ENCODE measurements around the gene DTWD1.
"Not testable (repeated sequence)": the region's sequence is repeated elsewhere in the genome, so short reads cannot be mapped to it uniquely, and the experiment has no call there.

Gene DTWD1

DNA sequence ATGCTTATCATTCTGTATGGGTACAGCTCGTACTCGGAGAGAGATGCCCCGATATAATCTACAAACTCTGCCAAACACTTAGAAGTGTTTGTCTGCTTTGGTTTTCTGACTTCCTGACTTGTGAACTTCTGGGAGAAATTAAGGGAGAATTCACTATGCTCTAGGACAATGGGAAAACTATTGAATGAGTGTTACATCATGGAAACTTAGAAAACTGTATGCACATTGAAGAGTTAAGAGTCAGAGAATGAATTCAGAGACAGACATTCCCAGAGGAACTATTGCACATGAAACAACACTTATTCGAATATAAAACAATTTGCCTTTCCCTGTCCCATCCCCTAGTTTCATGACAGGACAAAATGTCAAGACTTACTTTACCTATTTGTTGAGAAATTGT lies 57.8 kb downstream of the DTWD1 start:
- no peak overlapping the region for H3K9ac ChIP-seq (ENCODE audit: low read length in 2 of 2)
- H3K4me3 ChIP-seq (ENCODE audit: low read length in 2 of 2) = no peak overlapping the region
- H3K27me3 ChIP-seq (ENCODE audit: control insufficient read depth in 1 of 2, insufficient read depth in 2 of 2, low read length in 2 of 2) = no peaks in the 10 kb centered on the region
- H3K36me3 ChIP-seq (ENCODE audit: control insufficient read depth in 2 of 2, insufficient read depth in 2 of 2, low read length in 2 of 2) = no peaks in the 10 kb centered on the region
- H3K4me1 ChIP-seq (ENCODE audit: control insufficient read depth, insufficient read depth, low read length) = no peaks in the 10 kb centered on the region
- H3K27ac ChIP-seq (ENCODE audit: low read length) = no peak overlapping the region
- H3K9me3 ChIP-seq (ENCODE audit: control insufficient read depth in 2 of 2, low read length in 2 of 2) = no peaks in the 10 kb centered on the region

DNA sequence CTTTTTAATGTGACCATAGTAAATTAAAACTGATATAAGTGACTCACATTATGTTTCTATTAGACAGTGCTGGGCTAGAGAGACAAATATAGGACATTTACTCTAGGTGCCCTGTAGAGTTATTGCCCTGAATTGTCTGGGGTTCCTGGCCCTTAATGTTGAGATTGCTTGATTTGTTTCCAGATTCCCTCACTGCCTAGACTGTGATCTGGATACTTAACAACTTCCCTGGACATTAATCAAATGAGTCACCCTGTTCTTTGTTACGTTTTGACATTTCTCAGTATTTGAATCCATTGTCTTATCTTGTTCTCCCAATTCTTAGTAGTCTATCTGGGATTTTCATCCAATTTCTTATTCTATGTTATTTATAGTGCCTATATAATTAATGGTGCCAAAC lies 65.8 kb downstream of the DTWD1 start:
- Histone ChIP-seq H3K4me3 (ENCODE audit: low read length in 2 of 2) (no peak overlapping the region), H3K4me1 (ENCODE audit: control insufficient read depth, insufficient read depth, low read length) (no peaks in the 10 kb centered on the region), H3K27ac (ENCODE audit: low read length) (no peak overlapping the region), H3K9me3 (ENCODE audit: control insufficient read depth in 2 of 2, low read length in 2 of 2) (no peaks in the 10 kb centered on the region), H3K9ac (ENCODE audit: low read length in 2 of 2) (no peak overlapping the region), H3K36me3 (ENCODE audit: control insufficient read depth in 2 of 2, insufficient read depth in 2 of 2, low read length in 2 of 2) (no peaks in the 10 kb centered on the region), H3K27me3 (ENCODE audit: control insufficient read depth in 1 of 2, insufficient read depth in 2 of 2, low read length in 2 of 2) (no peaks in the 10 kb centered on the region)

DNA sequence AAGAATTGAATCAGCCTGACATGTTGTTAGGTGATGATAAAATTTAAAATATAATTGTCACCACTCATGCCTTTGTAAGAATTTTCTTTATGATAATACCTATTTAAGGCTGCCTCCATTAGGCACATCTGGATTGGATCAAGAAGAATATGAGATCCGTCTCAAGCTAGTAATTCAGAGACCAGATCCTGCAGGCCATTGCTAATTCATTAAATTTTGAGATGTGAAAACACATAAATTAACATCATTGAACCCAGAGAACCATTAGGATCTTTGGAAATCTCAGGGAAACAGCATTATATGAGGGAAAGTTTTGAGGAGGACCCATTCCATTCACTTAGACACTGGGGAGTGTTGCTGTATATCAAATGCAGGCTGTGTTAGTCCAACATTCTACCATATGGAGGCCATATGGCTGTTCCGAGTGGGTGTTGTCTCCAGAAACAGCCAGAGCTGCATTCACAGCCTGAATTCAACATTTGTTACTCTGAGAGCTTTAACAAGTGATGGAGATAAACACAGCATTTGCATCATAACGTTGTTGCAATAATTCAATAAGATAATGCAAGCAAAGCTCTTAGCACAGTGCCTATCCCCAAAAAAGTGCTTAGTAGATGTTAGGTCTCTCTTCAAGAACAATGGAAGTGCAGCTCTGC lies 67.4 kb downstream of the DTWD1 start:
- Histone ChIP-seq H3K9me3 (ENCODE audit: control insufficient read depth in 2 of 2, low read length in 2 of 2) (no peaks in the 10 kb centered on the region), H3K27ac (ENCODE audit: low read length) (no peak overlapping the region), H3K27me3 (ENCODE audit: control insufficient read depth in 1 of 2, insufficient read depth in 2 of 2, low read length in 2 of 2) (no peaks in the 10 kb centered on the region), H3K4me1 (ENCODE audit: control insufficient read depth, insufficient read depth, low read length) (no peaks in the 10 kb centered on the region), H3K36me3 (ENCODE audit: control insufficient read depth in 2 of 2, insufficient read depth in 2 of 2, low read length in 2 of 2) (no peaks in the 10 kb centered on the region), H3K4me3 (ENCODE audit: low read length in 2 of 2) (no peak overlapping the region), H3K9ac (ENCODE audit: low read length in 2 of 2) (no peak overlapping the region)

DNA sequence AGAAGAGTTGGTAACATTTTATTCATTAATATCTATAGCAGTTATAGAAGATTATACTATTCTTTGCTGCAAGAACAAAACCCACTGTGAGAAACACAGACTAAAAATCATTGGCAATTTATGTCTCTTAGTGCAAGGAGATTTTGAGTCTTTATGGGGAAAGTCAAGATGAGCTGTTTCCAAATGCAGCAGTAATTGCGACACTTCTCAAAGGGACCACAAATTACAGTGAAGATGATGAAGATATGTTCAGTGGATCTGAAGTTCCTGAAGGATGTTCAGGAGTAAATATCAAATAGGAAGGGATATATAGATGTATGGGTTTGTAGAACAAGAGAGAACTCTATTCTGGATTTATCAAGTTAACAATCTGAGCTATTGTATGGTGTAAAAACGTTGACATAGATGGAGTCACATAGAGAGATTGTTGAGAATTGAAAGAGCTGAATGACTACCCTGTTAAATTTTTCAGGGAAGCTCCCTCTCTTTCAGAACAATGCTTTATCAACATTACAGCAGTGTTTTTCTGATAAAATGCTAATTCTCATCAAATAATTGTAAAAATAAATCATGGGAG lies 71.8 kb downstream of the DTWD1 start:
- Histone ChIP-seq H3K9me3 (ENCODE audit: control insufficient read depth in 2 of 2, low read length in 2 of 2) (no peaks in the 10 kb centered on the region), H3K36me3 (ENCODE audit: control insufficient read depth in 2 of 2, insufficient read depth in 2 of 2, low read length in 2 of 2) (no peaks in the 10 kb centered on the region), H3K4me3 (ENCODE audit: low read length in 2 of 2) (no peak overlapping the region), H3K9ac (ENCODE audit: low read length in 2 of 2) (no peak overlapping the region), H3K27ac (ENCODE audit: low read length) (no peak overlapping the region), H3K27me3 (ENCODE audit: control insufficient read depth in 1 of 2, insufficient read depth in 2 of 2, low read length in 2 of 2) (no peaks in the 10 kb centered on the region), H3K4me1 (ENCODE audit: control insufficient read depth, insufficient read depth, low read length) (no peaks in the 10 kb centered on the region)

DNA sequence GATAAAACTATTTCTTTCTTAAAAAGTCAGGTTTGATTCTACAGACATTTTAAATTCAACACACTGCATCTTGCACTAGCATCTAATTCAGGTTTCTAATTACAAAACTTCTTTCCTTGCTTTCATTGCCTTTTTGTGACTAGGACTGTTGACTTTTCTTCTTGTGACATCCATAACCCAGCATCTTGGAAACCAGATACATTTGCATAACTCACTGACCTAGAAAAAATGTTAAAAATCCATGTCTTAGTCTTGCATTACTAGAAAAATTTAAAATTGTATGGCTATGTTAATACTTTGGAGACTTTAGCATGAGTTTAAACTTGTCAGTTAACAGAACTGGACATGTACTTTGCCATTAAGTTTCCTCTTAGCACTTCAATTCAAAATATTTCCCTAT lies 72.7 kb downstream of the DTWD1 start:
- H3K36me3 ChIP-seq (ENCODE audit: control insufficient read depth in 2 of 2, insufficient read depth in 2 of 2, low read length in 2 of 2) = no peaks in the 10 kb centered on the region
- H3K27me3 ChIP-seq (ENCODE audit: control insufficient read depth in 1 of 2, insufficient read depth in 2 of 2, low read length in 2 of 2) = no peaks in the 10 kb centered on the region
- no peak overlapping the region for H3K4me3 ChIP-seq (ENCODE audit: low read length in 2 of 2)
- H3K9me3 ChIP-seq (ENCODE audit: control insufficient read depth in 2 of 2, low read length in 2 of 2) = no peaks in the 10 kb centered on the region
- H3K9ac ChIP-seq (ENCODE audit: low read length in 2 of 2) = no peak overlapping the region
- no peaks in the 10 kb centered on the region for H3K4me1 ChIP-seq (ENCODE audit: control insufficient read depth, insufficient read depth, low read length)
- no peak overlapping the region for H3K27ac ChIP-seq (ENCODE audit: low read length)

DNA sequence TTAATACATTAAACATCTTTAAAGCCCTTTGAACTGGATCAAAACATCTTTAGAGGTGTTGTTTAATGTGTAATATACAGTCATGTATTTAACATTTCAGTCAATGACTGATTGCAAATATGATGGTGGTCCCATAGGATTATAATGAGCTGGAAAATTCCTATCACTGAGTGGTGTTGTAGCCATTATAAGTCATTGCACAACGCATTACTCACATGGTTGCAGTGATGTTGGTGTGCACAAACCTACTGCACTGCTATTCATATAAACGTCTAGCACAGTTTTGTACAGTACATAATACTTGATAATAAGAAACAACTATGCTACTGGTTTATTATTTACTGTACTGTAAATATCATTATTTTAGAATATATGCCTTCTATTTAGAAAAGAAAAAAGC lies 75.6 kb downstream of the DTWD1 start:
- Histone ChIP-seq H3K4me3 (ENCODE audit: low read length in 2 of 2) (no peak overlapping the region), H3K9ac (ENCODE audit: low read length in 2 of 2) (no peak overlapping the region), H3K27ac (ENCODE audit: low read length) (no peak overlapping the region), H3K27me3 (ENCODE audit: control insufficient read depth in 1 of 2, insufficient read depth in 2 of 2, low read length in 2 of 2) (no peaks in the 10 kb centered on the region), H3K9me3 (ENCODE audit: control insufficient read depth in 2 of 2, low read length in 2 of 2) (no peaks in the 10 kb centered on the region), H3K4me1 (ENCODE audit: control insufficient read depth, insufficient read depth, low read length) (no peaks in the 10 kb centered on the region), H3K36me3 (ENCODE audit: control insufficient read depth in 2 of 2, insufficient read depth in 2 of 2, low read length in 2 of 2) (no peaks in the 10 kb centered on the region)

DNA sequence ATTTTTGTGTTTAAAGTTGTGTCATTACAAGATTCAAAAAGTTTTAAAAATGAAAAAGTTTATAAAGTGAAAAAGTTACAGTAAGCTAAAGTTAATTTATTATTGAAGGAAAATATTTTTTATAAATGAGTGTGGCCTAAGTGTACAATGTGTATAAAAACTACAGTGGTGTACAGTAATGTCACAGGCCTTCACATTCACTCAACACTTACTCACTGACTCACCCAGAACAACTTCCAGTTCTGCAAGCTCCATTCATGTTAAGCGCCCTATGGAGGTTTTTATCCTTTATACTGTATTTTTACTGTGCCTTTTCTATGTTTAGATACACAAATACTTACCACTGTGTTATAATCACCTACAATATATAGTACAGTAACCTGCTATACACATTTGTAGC lies 76.3 kb downstream of the DTWD1 start:
- no peak overlapping the region for H3K9ac ChIP-seq (ENCODE audit: low read length in 2 of 2)
- no peak overlapping the region for H3K27ac ChIP-seq (ENCODE audit: low read length)
- H3K27me3 ChIP-seq (ENCODE audit: control insufficient read depth in 1 of 2, insufficient read depth in 2 of 2, low read length in 2 of 2) = no peaks in the 10 kb centered on the region
- no peak overlapping the region for H3K4me3 ChIP-seq (ENCODE audit: low read length in 2 of 2)
- H3K36me3 ChIP-seq (ENCODE audit: control insufficient read depth in 2 of 2, insufficient read depth in 2 of 2, low read length in 2 of 2) = no peaks in the 10 kb centered on the region
- H3K9me3 ChIP-seq (ENCODE audit: control insufficient read depth in 2 of 2, low read length in 2 of 2) = no peaks in the 10 kb centered on the region
- H3K4me1 ChIP-seq (ENCODE audit: control insufficient read depth, insufficient read depth, low read length) = no peaks in the 10 kb centered on the region

DNA sequence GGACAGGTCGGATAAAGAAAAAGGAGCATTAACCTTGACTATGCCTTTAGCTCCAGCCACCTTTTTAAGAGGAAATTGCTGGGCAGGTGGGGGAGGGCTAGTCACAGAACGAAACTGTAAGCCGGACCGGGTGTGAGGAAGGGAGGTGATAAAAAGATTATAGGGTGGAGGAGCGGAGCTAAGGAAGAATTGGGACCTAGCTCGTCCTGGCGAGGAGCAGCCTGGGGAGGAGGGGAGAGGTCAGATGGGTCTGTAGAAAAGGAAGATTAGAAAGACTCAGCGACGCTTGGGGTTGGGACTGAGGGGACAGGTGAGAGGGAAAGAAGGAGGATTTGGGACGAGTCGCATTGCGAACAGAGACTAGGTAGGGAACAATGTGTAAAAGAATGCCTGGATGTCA lies 82.1 kb downstream of the DTWD1 start:
- not testable (repeated sequence) for H3K27ac ChIP-seq (ENCODE audit: low read length); H3K36me3 ChIP-seq (ENCODE audit: control insufficient read depth in 2 of 2, insufficient read depth in 2 of 2, low read length in 2 of 2); H3K27me3 ChIP-seq (ENCODE audit: control insufficient read depth in 1 of 2, insufficient read depth in 2 of 2, low read length in 2 of 2)

More for the DNA sequence above, 82.1 kb downstream of the DTWD1 start:
- H3K4me1 ChIP-seq (ENCODE audit: control insufficient read depth, insufficient read depth, low read length); H3K9ac ChIP-seq (ENCODE audit: low read length in 2 of 2); H3K9me3 ChIP-seq (ENCODE audit: control insufficient read depth in 2 of 2, low read length in 2 of 2); H3K4me3 ChIP-seq (ENCODE audit: low read length in 2 of 2): not testable (repeated sequence)
